ENCODE results near the gene PNPLA1. TPM values are rescaled to one million over a fixed set of nuclear protein-coding genes. Genes with fewer than 3 reads are reported as not detected.
A peak's percentile ranks its signal among the peaks of the same experiment; 100 is the strongest.

The PNPLA1 gene
- total RNA-seq, 1 donor from 2014 or later: 0.26 TPM

DNA sequence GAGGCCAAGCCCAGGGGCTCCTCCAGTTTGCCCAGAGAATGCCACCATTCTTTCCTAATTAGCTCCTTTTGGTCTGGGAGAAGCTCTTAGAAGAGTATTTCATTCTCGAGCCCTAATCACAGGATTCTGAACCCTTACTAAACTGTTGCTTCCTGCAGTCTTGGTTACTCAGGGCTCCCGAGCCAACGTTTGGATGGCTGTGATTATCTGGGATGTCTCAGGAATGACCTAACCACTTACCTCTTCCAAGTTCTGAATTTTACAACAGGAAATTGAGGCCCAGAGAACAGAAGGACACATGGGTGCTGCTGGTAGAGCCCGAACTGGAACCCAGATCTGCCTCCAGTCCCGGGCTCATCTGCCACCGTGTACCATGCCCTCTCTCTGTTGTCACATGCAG is 22.2 kb upstream of the PNPLA1 start:
- no peak for FAIRE-seq
- Histone ChIP-seq H3K27me3 (ENCODE audit: control insufficient read depth, insufficient read depth, low read length) (no peaks in the 10 kb centered on the region), H3K36me3 (ENCODE audit: control insufficient read depth, insufficient read depth, low read length) (no peaks in the 10 kb centered on the region), H3K4me3 (ENCODE audit: low read depth, low read length) (no peak overlapping the region)
- DNase-seq (ENCODE audit: low read depth): peak; percentile 46
- TF ChIP-seq, protein P1, sequence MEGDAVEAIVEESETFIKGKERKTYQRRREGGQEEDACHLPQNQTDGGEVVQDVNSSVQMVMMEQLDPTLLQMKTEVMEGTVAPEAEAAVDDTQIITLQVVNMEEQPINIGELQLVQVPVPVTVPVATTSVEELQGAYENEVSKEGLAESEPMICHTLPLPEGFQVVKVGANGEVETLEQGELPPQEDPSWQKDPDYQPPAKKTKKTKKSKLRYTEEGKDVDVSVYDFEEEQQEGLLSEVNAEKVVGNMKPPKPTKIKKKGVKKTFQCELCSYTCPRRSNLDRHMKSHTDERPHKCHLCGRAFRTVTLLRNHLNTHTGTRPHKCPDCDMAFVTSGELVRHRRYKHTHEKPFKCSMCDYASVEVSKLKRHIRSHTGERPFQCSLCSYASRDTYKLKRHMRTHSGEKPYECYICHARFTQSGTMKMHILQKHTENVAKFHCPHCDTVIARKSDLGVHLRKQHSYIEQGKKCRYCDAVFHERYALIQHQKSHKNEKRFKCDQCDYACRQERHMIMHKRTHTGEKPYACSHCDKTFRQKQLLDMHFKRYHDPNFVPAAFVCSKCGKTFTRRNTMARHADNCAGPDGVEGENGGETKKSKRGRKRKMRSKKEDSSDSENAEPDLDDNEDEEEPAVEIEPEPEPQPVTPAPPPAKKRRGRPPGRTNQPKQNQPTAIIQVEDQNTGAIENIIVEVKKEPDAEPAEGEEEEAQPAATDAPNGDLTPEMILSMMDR (IDR thresholded peaks at IDR 0.05; ENCODE audit: insufficient read depth, low read length, severe bottlenecking): no peak

DNA sequence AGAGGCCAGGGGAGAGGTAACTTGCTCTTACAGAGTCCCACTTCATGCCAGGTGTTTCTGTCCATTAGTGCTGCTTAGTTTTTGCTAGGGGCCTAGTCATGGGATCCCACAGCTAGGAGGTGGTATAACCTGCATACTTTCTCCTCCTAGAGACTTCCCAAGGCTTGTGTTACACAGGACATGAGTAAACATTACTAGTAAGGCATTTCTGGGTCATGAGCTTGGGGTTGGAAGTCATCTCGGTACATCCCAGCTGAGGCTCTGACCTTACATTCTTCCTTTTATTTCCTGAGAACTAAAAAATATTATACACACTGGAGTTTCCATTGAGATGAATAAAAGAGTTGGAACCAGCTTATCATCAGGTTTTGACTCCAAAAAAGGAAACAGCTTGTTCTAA is 20.9 kb upstream of the PNPLA1 start:
- Histone ChIP-seq H3K36me3 (ENCODE audit: control insufficient read depth, insufficient read depth, low read length) (no peaks in the 10 kb centered on the region), H3K27me3 (ENCODE audit: control insufficient read depth, insufficient read depth, low read length) (no peaks in the 10 kb centered on the region), H3K4me3 (ENCODE audit: low read depth, low read length) (no peak overlapping the region)
- DNase-seq (ENCODE audit: low read depth) (peak; percentile 70), FAIRE-seq (no peak)
- TF ChIP-seq, protein P1 (IDR thresholded peaks at IDR 0.05; ENCODE audit: insufficient read depth, low read length, severe bottlenecking): peak; percentile 9

DNA sequence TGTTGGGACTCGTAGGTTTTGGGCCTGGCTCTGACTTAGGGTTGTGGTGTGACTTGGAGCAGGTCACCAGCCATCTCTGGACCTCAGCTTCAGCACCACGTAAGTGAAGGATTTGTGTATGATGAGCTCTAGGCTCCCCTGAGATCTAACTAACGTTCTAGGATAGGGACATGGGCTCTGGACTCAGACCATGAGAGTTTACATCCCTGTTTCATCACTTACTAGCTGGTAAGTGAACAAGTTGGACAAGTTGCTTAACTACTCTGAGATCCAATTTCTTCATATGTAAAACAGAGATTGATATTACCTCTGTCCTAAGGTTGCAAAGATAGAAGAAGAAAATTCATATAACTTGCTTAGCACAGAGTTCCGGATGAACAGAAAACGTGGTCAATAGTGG is 20.3 kb upstream of the PNPLA1 start:
- TF ChIP-seq, protein P1 (IDR thresholded peaks at IDR 0.05; ENCODE audit: insufficient read depth, low read length, severe bottlenecking): no peak
- Histone ChIP-seq H3K36me3 (ENCODE audit: control insufficient read depth, insufficient read depth, low read length) (no peaks in the 10 kb centered on the region), H3K4me3 (ENCODE audit: low read depth, low read length) (no peak overlapping the region), H3K27me3 (ENCODE audit: control insufficient read depth, insufficient read depth, low read length) (no peaks in the 10 kb centered on the region)
- DNase-seq (ENCODE audit: low read depth) (no peak), FAIRE-seq (no peak)

- TF ChIP-seq, protein P1 (IDR thresholded peaks at IDR 0.05; ENCODE audit: insufficient read depth, low read length, severe bottlenecking): no peak
- no peaks in the 10 kb centered on the region for H3K27me3 ChIP-seq (ENCODE audit: control insufficient read depth, insufficient read depth, low read length)
- FAIRE-seq (no peak), DNase-seq (ENCODE audit: low read depth) (no peak)
- no peak overlapping the region for H3K4me3 ChIP-seq (ENCODE audit: low read depth, low read length)
- H3K36me3 ChIP-seq (ENCODE audit: control insufficient read depth, insufficient read depth, low read length): no peaks in the 10 kb centered on the region
These were observed 17.9 kb upstream of the PNPLA1 start for GRCh38 chr6:36252005-36252404.

- Histone ChIP-seq H3K36me3 (ENCODE audit: control insufficient read depth, insufficient read depth, low read length) (no peaks in the 10 kb centered on the region), H3K27me3 (ENCODE audit: control insufficient read depth, insufficient read depth, low read length) (no peaks in the 10 kb centered on the region), H3K4me3 (ENCODE audit: low read depth, low read length) (no peak overlapping the region)
- FAIRE-seq: no peak
- TF ChIP-seq, protein P1 (IDR thresholded peaks at IDR 0.05; ENCODE audit: insufficient read depth, low read length, severe bottlenecking): no peak
- DNase-seq (ENCODE audit: low read depth): no peak
These were observed 6.4 kb upstream of the PNPLA1 start for GRCh38 chr6:36263390-36264000.

DNA sequence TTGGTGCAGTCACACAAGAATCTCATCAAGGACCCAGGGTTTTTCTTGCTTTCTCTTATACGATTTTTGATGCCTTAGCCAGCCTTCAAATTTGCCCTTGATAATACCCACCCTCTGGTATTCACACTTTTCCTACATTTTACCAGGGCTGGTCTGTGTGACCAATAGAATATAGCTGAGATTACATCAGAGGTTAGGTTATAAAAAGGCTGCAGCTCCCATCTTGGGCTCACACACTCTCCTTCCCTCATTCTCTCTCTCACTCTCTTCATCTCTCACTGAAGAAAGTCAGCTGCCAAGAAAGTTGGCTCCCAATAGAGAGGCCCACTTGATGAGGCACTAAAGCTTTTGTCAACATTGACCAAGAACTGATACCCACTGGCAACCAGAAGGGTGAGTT is 4.1 kb upstream of the PNPLA1 start:
- no peaks in the 10 kb centered on the region for H3K36me3 ChIP-seq (ENCODE audit: control insufficient read depth, insufficient read depth, low read length)
- TF ChIP-seq, protein P1 (IDR thresholded peaks at IDR 0.05; ENCODE audit: insufficient read depth, low read length, severe bottlenecking): no peak
- no peaks in the 10 kb centered on the region for H3K27me3 ChIP-seq (ENCODE audit: control insufficient read depth, insufficient read depth, low read length)
- no peak overlapping the region for H3K4me3 ChIP-seq (ENCODE audit: low read depth, low read length)
- FAIRE-seq (no peak), DNase-seq (ENCODE audit: low read depth) (no peak)
